Astrocyte (in vitro differentiated cells and primary cell): Measurements from ENCODE around the gene KCNG2. TPM values are rescaled to one million over a fixed set of nuclear protein-coding genes. Genes with fewer than 3 reads are reported as not detected.

ENCODE experiments used
- DNase-seq: peaks from one replicate; pipeline ENCODE4 v3.0.0-alpha.2; 2010; ENCODE audit warnings: low read depth
- FAIRE-seq: peaks from 2 replicates; lab custom pipeline; 2011; peaks lifted over from hg19 to GRCh38; lab: Jason Lieb, UNC
- H2AFZ ChIP-seq: 2 replicates; pipeline ENCODE4 v1.6.0; 2012; ENCODE audit warnings: low read depth, low read length, inconsistent platforms
- H3K27ac ChIP-seq: 2 replicates; pipeline ENCODE4 v1.5.1; 2011; ENCODE audit warnings: low read depth, low read length, inconsistent platforms
- H3K27me3 ChIP-seq: 2 replicates; pipeline ENCODE4 v1.6.0; 2011; ENCODE audit warnings: low read length, inconsistent platforms; ENCODE audit not compliant: insufficient read depth
- H3K36me3 ChIP-seq: 2 replicates; pipeline ENCODE4 v1.5.1; 2011; ENCODE audit warnings: low read length, inconsistent platforms; ENCODE audit not compliant: insufficient read depth
- H3K4me1 ChIP-seq: 2 replicates; pipeline ENCODE4 v1.5.1; 2011; ENCODE audit warnings: low read length, inconsistent platforms; ENCODE audit not compliant: insufficient read depth
- H3K4me2 ChIP-seq: 2 replicates; pipeline ENCODE4 v1.6.0; 2012; ENCODE audit warnings: low read length, inconsistent platforms
- H3K4me3 ChIP-seq: 2 replicates; pipeline ENCODE4 v1.5.1; 2011; ENCODE audit warnings: low read depth, mild to moderate bottlenecking, low read length, inconsistent platforms; ENCODE audit not compliant: insufficient read depth
- H3K79me2 ChIP-seq: 2 replicates; pipeline ENCODE4 v1.6.0; 2012; ENCODE audit warnings: mild to moderate bottlenecking, low read length, inconsistent platforms; ENCODE audit not compliant: insufficient read depth
- H3K9ac ChIP-seq: 2 replicates; pipeline ENCODE4 v1.6.0; 2012; ENCODE audit warnings: mild to moderate bottlenecking, low read length, inconsistent platforms
- H3K9me3 ChIP-seq: 2 replicates; pipeline ENCODE4 v1.5.1; 2012; ENCODE audit warnings: low read depth, mild to moderate bottlenecking, low read length, inconsistent platforms; ENCODE audit not compliant: insufficient read depth
- H4K20me1 ChIP-seq: 2 replicates; pipeline ENCODE4 v1.6.0; 2012; ENCODE audit warnings: low read length, inconsistent platforms; ENCODE audit not compliant: insufficient read depth
- H3K27ac Mint-ChIP-seq: one replicate; pipeline ENCODE4 v1.8.0; 2021; ENCODE audit warnings: mild to moderate bottlenecking, mixed read lengths; ENCODE audit not compliant: unreplicated experiment
- H3K27me3 Mint-ChIP-seq: one replicate; pipeline ENCODE4 v1.8.0; 2021; ENCODE audit warnings: low read depth, mixed read lengths; ENCODE audit not compliant: unreplicated experiment
- H3K36me3 Mint-ChIP-seq: one replicate; pipeline ENCODE4 v1.8.0; 2021; ENCODE audit warnings: low read depth, mixed read lengths; ENCODE audit not compliant: unreplicated experiment
- H3K4me1 Mint-ChIP-seq: one replicate; pipeline ENCODE4 v1.8.0; 2021; ENCODE audit warnings: low read depth, mixed read lengths; ENCODE audit not compliant: unreplicated experiment
- H3K4me3 Mint-ChIP-seq: one replicate; pipeline ENCODE4 v1.8.0; 2021; ENCODE audit warnings: mild to moderate bottlenecking, moderate library complexity, mixed read lengths; ENCODE audit not compliant: unreplicated experiment
- H3K9me3 Mint-ChIP-seq: one replicate; pipeline ENCODE4 v1.8.0; 2021; ENCODE audit warnings: mild to moderate bottlenecking, mixed read lengths; ENCODE audit not compliant: unreplicated experiment
- CTCF ChIP-seq: IDR thresholded peaks from 2 replicates; pipeline ENCODE4 v1.5.1; 2011; ENCODE audit warnings: low read depth, mild to moderate bottlenecking, inconsistent platforms, low read length, moderate library complexity; ENCODE audit not compliant: insufficient read depth
- EZH2 ChIP-seq: IDR thresholded peaks from 2 replicates; pipeline ENCODE4 v1.6.1; 2012; ENCODE audit warnings: mild to moderate bottlenecking, low read length, inconsistent platforms; ENCODE audit not compliant: insufficient read depth
- total RNA-seq: library from RNA; stranded (reverse); gene quantifications from 2 replicates; pipeline ENCODE4 v1.2.1, GENCODE V29; 2021

KCNG2 gene
- total RNA-seq, 1 donor from 2014 or later = 0.16 TPM

GRCh38 chr18:79778291-79778791 is 19.4 kb upstream of the KCNG2 start:
- peaks cover 54% of the 10 kb centered on the region for H3K27me3 Mint-ChIP-seq
- TF ChIP-seq EZH2 (no peak), CTCF (no peak)
- FAIRE-seq = no peak
- DNase-seq = no peak
- no peak overlapping the region for H3K27ac Mint-ChIP-seq
- H3K9me3 ChIP-seq = peaks cover 3% of the 10 kb centered on the region
- H4K20me1 ChIP-seq = no peaks in the 10 kb centered on the region
- H3K79me2 ChIP-seq = no peaks in the 10 kb centered on the region
- H3K4me2 ChIP-seq = no peak overlapping the region
- H3K9me3 Mint-ChIP-seq = peaks cover 9% of the 10 kb centered on the region
- no peaks in the 10 kb centered on the region for H3K4me1 Mint-ChIP-seq
- no peaks in the 10 kb centered on the region for H3K36me3 ChIP-seq
- H2AFZ ChIP-seq = no peak overlapping the region
- peaks cover 2% of the 10 kb centered on the region for H3K27me3 ChIP-seq
- no peaks in the 10 kb centered on the region for H3K36me3 Mint-ChIP-seq
- no peak overlapping the region for H3K9ac ChIP-seq
- no peaks in the 10 kb centered on the region for H3K4me1 ChIP-seq
- no peak overlapping the region for H3K4me3 Mint-ChIP-seq
- no peak overlapping the region for H3K27ac ChIP-seq
- no peak overlapping the region for H3K4me3 ChIP-seq

- Histone ChIP-seq H3K9ac (no peak overlapping the region), H3K79me2 (no peaks in the 10 kb centered on the region), H3K36me3 (no peaks in the 10 kb centered on the region), H3K27ac (no peak overlapping the region), H3K27me3 (peaks cover 7% of the 10 kb centered on the region), H3K4me1 (no peaks in the 10 kb centered on the region), H3K9me3 (peaks cover 3% of the 10 kb centered on the region), H2AFZ (no peak overlapping the region), H3K4me3 (no peak overlapping the region), H4K20me1 (no peaks in the 10 kb centered on the region), H3K4me2 (no peak overlapping the region)
- no peak for DNase-seq
- no peak for TF ChIP-seq CTCF
- TF ChIP-seq EZH2 = no peak
- H3K36me3 Mint-ChIP-seq = no peaks in the 10 kb centered on the region
- peaks cover 54% of the 10 kb centered on the region for H3K27me3 Mint-ChIP-seq
- H3K4me3 Mint-ChIP-seq = no peak overlapping the region
- no peaks in the 10 kb centered on the region for H3K4me1 Mint-ChIP-seq
- no peak overlapping the region for H3K27ac Mint-ChIP-seq
- no peak for FAIRE-seq
- peaks cover 9% of the 10 kb centered on the region for H3K9me3 Mint-ChIP-seq
Measured at GRCh38 chr18:79779021-79779699, 18.6 kb upstream of the KCNG2 start.

GRCh38 chr18:79779700-79780190 is 18.0 kb upstream of the KCNG2 start:
- no peak overlapping the region for H2AFZ ChIP-seq
- no peaks in the 10 kb centered on the region for H3K79me2 ChIP-seq
- H3K4me2 ChIP-seq = no peak overlapping the region
- H3K4me1 ChIP-seq = no peaks in the 10 kb centered on the region
- no peak overlapping the region for H3K9ac ChIP-seq
- no peaks in the 10 kb centered on the region for H4K20me1 ChIP-seq
- peaks cover 7% of the 10 kb centered on the region for H3K27me3 ChIP-seq
- Mint-ChIP-seq H3K27me3 (peaks cover 59% of the 10 kb centered on the region), H3K4me1 (no peaks in the 10 kb centered on the region), H3K4me3 (no peak overlapping the region), H3K27ac (no peak overlapping the region), H3K9me3 (peaks cover 9% of the 10 kb centered on the region), H3K36me3 (no peaks in the 10 kb centered on the region)
- no peak for DNase-seq
- H3K36me3 ChIP-seq = no peaks in the 10 kb centered on the region
- TF ChIP-seq EZH2 (no peak), CTCF (no peak)
- no peak overlapping the region for H3K4me3 ChIP-seq
- no peak for FAIRE-seq
- H3K27ac ChIP-seq = no peak overlapping the region
- H3K9me3 ChIP-seq = peaks cover 3% of the 10 kb centered on the region
